K562 (cell line): ENCODE results near the gene HMGN1. TPM values are rescaled to one million over a fixed set of nuclear protein-coding genes. Genes with fewer than 3 reads are reported as not detected.

Experiments
- ARHGAP35 ChIP-seq: fragments of 450-650 bp; IDR thresholded peaks from 2 replicates; pipeline ENCODE4 v1.6.1; 2018; ENCODE audit not compliant: partially characterized antibody
- ARID1B ChIP-seq: fragments of 450-650 bp; IDR thresholded peaks from 2 replicates; pipeline ENCODE4 v1.6.1; 2016; ENCODE audit warnings: antibody characterized with exemption, mild to moderate bottlenecking, inconsistent platforms
- CEBPZ ChIP-seq: fragments of 150-350 bp; IDR thresholded peaks from 2 replicates; pipeline ENCODE4 v1.6.1; 2014; ENCODE audit warnings: low read depth, mild to moderate bottlenecking, low read length, borderline replicate concordance
- CREB1 ChIP-seq, 2 experiments: sonication (generic) in 1 of 2; formaldehyde crosslinking in 1 of 2; IDR thresholded peaks; 2 replicates each; pipeline versions ENCODE4 v1.6.1 to v1.8.0; 2012 to 2022; ENCODE audit warnings: inconsistent platforms in 1 of 2, mild to moderate bottlenecking in 1 of 2, missing genetic modification reagents in 1 of 2, moderate library complexity in 1 of 2
- E2F8 ChIP-seq: fragments of 450-650 bp; IDR thresholded peaks from 2 replicates; pipeline ENCODE4 v1.7.1; 2018; ENCODE audit warnings: mild to moderate bottlenecking, low read depth; ENCODE audit not compliant: partially characterized antibody
- EWSR1 ChIP-seq: fragments of 450-650 bp; IDR thresholded peaks from 2 replicates; pipeline ENCODE4 v1.6.1; 2018; ENCODE audit warnings: borderline replicate concordance, mild to moderate bottlenecking, low read depth, moderate library complexity; ENCODE audit not compliant: partially characterized antibody
- GABPB2 ChIP-seq: fragments of 250-450 bp; sonication (Bioruptor Pico); conservative IDR thresholded peaks from 2 replicates; pipeline ENCODE4 v1.5.1; 2021; ENCODE audit warnings: mild to moderate bottlenecking
- GATAD2B ChIP-seq: fragments of 450-650 bp; IDR thresholded peaks from 2 replicates; pipeline ENCODE4 v1.6.1; 2017; ENCODE audit warnings: mild to moderate bottlenecking, borderline replicate concordance
- HCFC1 ChIP-seq: IDR thresholded peaks from 2 replicates; pipeline ENCODE4 v1.6.1; 2012; ENCODE audit warnings: low read depth, low read length, improper control_type of control experiment
- HDAC6 ChIP-seq: IDR thresholded peaks from 2 replicates; pipeline ENCODE4 v1.6.1; 2012; ENCODE audit warnings: low read depth, mild to moderate bottlenecking, control low read depth, inconsistent platforms, low read length, moderate library complexity
- HINFP ChIP-seq: fragments of 450-650 bp; conservative IDR thresholded peaks from 2 replicates; pipeline ENCODE4 v1.6.1; 2016; ENCODE audit warnings: missing genetic modification characterization, low read depth, mild to moderate bottlenecking, control low read depth, missing compliant biosample characterization
- KDM2B ChIP-seq: fragments of 250-450 bp; sonication (Bioruptor Pico); IDR thresholded peaks from 2 replicates; pipeline ENCODE4 v1.8.0; 2021; ENCODE audit warnings: mild to moderate bottlenecking, moderate library complexity
- OTX1 ChIP-seq: fragments of 450-650 bp; formaldehyde crosslinking; IDR thresholded peaks from 2 replicates; pipeline ENCODE4 v1.4.0; 2022; ENCODE audit warnings: mild to moderate bottlenecking
- RBM17 ChIP-seq: fragments of 200-400 bp; formaldehyde crosslinking; IDR thresholded peaks from 2 replicates; pipeline ENCODE4 v1.6.1; 2017; ENCODE audit warnings: low read depth, mild to moderate bottlenecking, low read length, borderline replicate concordance
- RBM34 ChIP-seq: fragments of 200-400 bp; formaldehyde crosslinking; IDR thresholded peaks from 2 replicates; pipeline ENCODE4 v1.6.1; 2018; ENCODE audit warnings: low read length, borderline replicate concordance; ENCODE audit not compliant: insufficient read depth
- U2AF1 ChIP-seq: fragments of 200-400 bp; formaldehyde crosslinking; optimal IDR thresholded peaks from 2 replicates; pipeline ENCODE3; 2017; ENCODE audit warnings: mild to moderate bottlenecking, low read depth, low read length, moderate library complexity
- ZFX ChIP-seq: sonication (generic); formaldehyde crosslinking; IDR thresholded peaks from 2 replicates; pipeline ENCODE4 v1.8.0; 2022; ENCODE audit warnings: mild to moderate bottlenecking, missing genetic modification reagents, moderate library complexity
- ZNF324 ChIP-seq: fragments of 250-450 bp; sonication (Bioruptor Pico); IDR thresholded peaks from 2 replicates; pipeline ENCODE4 v1.4.0; 2020; ENCODE audit warnings: mild to moderate bottlenecking
- ZNF436 ChIP-seq: fragments of 250-450, 450-650 bp; sonication (Bioruptor Pico); formaldehyde crosslinking; IDR thresholded peaks from 2 replicates; pipeline ENCODE4 v1.7.0; 2020; ENCODE audit warnings: mild to moderate bottlenecking
- ZNF707 ChIP-seq: fragments of 250-450 bp; sonication (Bioruptor Pico); conservative IDR thresholded peaks from 2 replicates; pipeline ENCODE4 v1.8.0; 2022; ENCODE audit warnings: inconsistent platforms, mild to moderate bottlenecking, moderate library complexity
- polyA plus RNA-seq, 8 experiments: library from polyadenylated mRNA; depleted of rRNA in 4 of 8; stranded (reverse) in 5 of 8; unstranded in 3 of 8; fragments of >200 nt; fragmentation: Nextera tagmentation in 2 of 8; fragmentation: Illumina TruSeq in 1 of 8; extraction: Ambion mirVana in 2 of 8; extraction: Trizol in 1 of 8; gene quantifications; 2 replicates each; pipeline versions ENCODE4 v1.2.1 to v1.2.3, GENCODE V29; 2011 to 2014; ENCODE audit warnings: inconsistent platforms in 1 of 8, missing spikeins in 1 of 8
- total RNA-seq, 7 experiments: library from RNA; depleted of rRNA in 6 of 7; stranded (reverse); fragments of >200 nt in 6 of 7; fragmentation: Illumina TruSeq in 2 of 7; extraction: Trizol in 2 of 7; gene quantifications; 2 replicates each; pipeline versions ENCODE4 v1.2.1 to v1.2.3, GENCODE V29; 2011 to 2021; ENCODE audit warnings: low replicate concordance in 1 of 7

HMGN1 gene
- total and polyA plus RNA-seq, 9 of the 15 experiments (the other 6 are each of a cell fraction or from before 2014, with no cell fraction given): 124 to 626 (median 498) TPM

GRCh38 chr21:39313042-39313570 is 35.8 kb downstream of the HMGN1 start (continued):
- no peak for TF ChIP-seq ZNF436 (CRISPR knock-in tag)
- no peak for TF ChIP-seq ARHGAP35
- no peak for TF ChIP-seq ZNF324 (CRISPR knock-in tag)
- TF ChIP-seq ZNF707 (CRISPR knock-in tag): no peak
- no peak for TF ChIP-seq HDAC6
- no peak for TF ChIP-seq RBM34
- no peak for TF ChIP-seq EWSR1
- no peak for TF ChIP-seq RBM17
- TF ChIP-seq ZFX (CRISPR knock-in tag): peak; percentile 95; the same call in 1 of the 2 replicates
- no peak for TF ChIP-seq GABPB2 (CRISPR knock-in tag)
- no peak for TF ChIP-seq HCFC1
- no peak for TF ChIP-seq OTX1 (CRISPR knock-in tag)
- TF ChIP-seq HINFP (tag): no peak
- TF ChIP-seq ARID1B: no peak
- TF ChIP-seq GATAD2B: 0 out of 2 replicates have a peak, but pooled peaks have one; percentile 61
- TF ChIP-seq CEBPZ: no peak
- no peak for TF ChIP-seq KDM2B (CRISPR knock-in tag)
- no peak for TF ChIP-seq U2AF1
- no peak for TF ChIP-seq E2F8
- TF ChIP-seq CREB1 (IDR thresholded peaks at IDR 0.05): no peak
- TF ChIP-seq CREB1 (CRISPR knock-in tag; IDR thresholded peaks at IDR 0.05): no peak
